GM12874 (cell line): ENCODE results near the gene FBN1.

ENCODE experiments used
- CTCF ChIP-seq: IDR thresholded peaks from 2 replicates; pipeline ENCODE4 v1.5.1; 2011; ENCODE audit warnings: low read depth, mild to moderate bottlenecking, control low read depth, low read length, moderate library complexity; ENCODE audit not compliant: insufficient read depth

FBN1 gene

GRCh38 chr15:48510976-48511375 lies 134.5 kb downstream of the FBN1 start:
- no peak for TF ChIP-seq CTCF

- TF ChIP-seq CTCF = peak; percentile 81
Observed at GRCh38 chr15:48507416-48508065, 138.0 kb downstream of the FBN1 start.

GRCh38 chr15:48505067-48505466 lies 140.4 kb downstream of the FBN1 start:
- TF ChIP-seq CTCF = no peak

GRCh38 chr15:48501208-48501607 lies 144.3 kb downstream of the FBN1 start:
- no peak for TF ChIP-seq CTCF

GRCh38 chr15:48500595-48500994 lies 144.9 kb downstream of the FBN1 start:
- no peak for TF ChIP-seq CTCF

GRCh38 chr15:48499978-48500377 lies 145.5 kb downstream of the FBN1 start:
- TF ChIP-seq CTCF = no peak

- TF ChIP-seq CTCF = no peak
Observed at GRCh38 chr15:48498828-48499227, 146.7 kb downstream of the FBN1 start.
